Neutrophil (primary cell): ENCODE results near the gene NUDT16.

Source experiments
- H3K27ac ChIP-seq: fragments of 200-600 bp; sonication (generic); 2 replicates; pipeline ENCODE4 v1.5.1; 2016; ENCODE audit warnings: mild to moderate bottlenecking, moderate library complexity
- H3K27me3 ChIP-seq: fragments of 200-600 bp; sonication (generic); 2 replicates; pipeline ENCODE4 v1.6.0; 2016; ENCODE audit warnings: mild to moderate bottlenecking
- H3K36me3 ChIP-seq: fragments of 200-600 bp; sonication (generic); 2 replicates; pipeline ENCODE4 v1.5.1; 2017
- H3K4me1 ChIP-seq, 2 experiments: fragments of 200-600 bp in 1 of 2; sonication (generic) in 1 of 2; 1 replicate in 1 of 2; 2 replicates in 1 of 2; pipeline versions ENCODE4 v1.5.1 to v1.6.1; 2013 to 2016; ENCODE audit warnings: low read depth in 1 of 2, low read length in 1 of 2, mild to moderate bottlenecking in 1 of 2, moderate library complexity in 1 of 2; ENCODE audit not compliant: control insufficient read depth in 1 of 2, insufficient read depth in 1 of 2
- H3K4me3 ChIP-seq, 2 experiments: fragments of 200-600 bp in 1 of 2; sonication (generic) in 1 of 2; 1 replicate in 1 of 2; 2 replicates in 1 of 2; pipeline ENCODE4 v1.5.1; 2013 to 2016; ENCODE audit warnings: low read depth in 1 of 2, low read length in 1 of 2, mild to moderate bottlenecking in 1 of 2, moderate library complexity in 1 of 2
- H3K9me3 ChIP-seq: fragments of 200-600 bp; sonication (generic); 2 replicates; pipeline ENCODE4 v1.5.1; 2016
- CTCF ChIP-seq: fragments of 200-600 bp; sonication (generic); IDR thresholded peaks from 2 replicates; pipeline ENCODE4 v1.5.1; 2016; ENCODE audit warnings: antibody characterized with exemption

Gene NUDT16

GRCh38 chr3:131387796-131388489, 6.4 kb downstream of the NUDT16 start:
- peaks cover 8% of the 10 kb centered on the region for H3K36me3 ChIP-seq
- no peak for TF ChIP-seq CTCF
- H3K27me3 ChIP-seq: no peaks in the 10 kb centered on the region
- no peaks in the 10 kb centered on the region for H3K9me3 ChIP-seq
- H3K4me1 ChIP-seq: peaks cover 33 to 36% of the 10 kb centered on the region in 2 experiments
- peak overlapping the region; percentile 80 for H3K27ac ChIP-seq
- no peak overlapping the region for H3K4me3 ChIP-seq

GRCh38 chr3:131388490-131388799, 6.9 kb downstream of the NUDT16 start:
- peaks cover 33 to 36% of the 10 kb centered on the region in 2 experiments for H3K4me1 ChIP-seq
- no peak for TF ChIP-seq CTCF

GRCh38 chr3:131390331-131390730, 8.8 kb downstream of the NUDT16 start:
- H3K27me3 ChIP-seq: no peaks in the 10 kb centered on the region
- H3K4me1 ChIP-seq: peaks cover 33% of the 10 kb centered on the region in 2 experiments
- no peak overlapping the region for H3K27ac ChIP-seq

More at GRCh38 chr3:131388490-131388799, 6.9 kb downstream of the NUDT16 start:
- peaks cover 5% of the 10 kb centered on the region for H3K36me3 ChIP-seq
- H3K4me3 ChIP-seq: no peak overlapping the region
- H3K27ac ChIP-seq: peak overlapping the region; percentile 80
- no peaks in the 10 kb centered on the region for H3K27me3 ChIP-seq
- no peaks in the 10 kb centered on the region for H3K9me3 ChIP-seq

GRCh38 chr3:131393051-131393450, 11.5 kb downstream of the NUDT16 start:
- peaks cover 6% of the 10 kb centered on the region in 2 experiments for H3K4me1 ChIP-seq

More at GRCh38 chr3:131390331-131390730, 8.8 kb downstream of the NUDT16 start:
- TF ChIP-seq CTCF: no peak
- Histone ChIP-seq H3K9me3 (no peaks in the 10 kb centered on the region), H3K36me3 (no peaks in the 10 kb centered on the region), H3K4me3 (no peak overlapping the region)

GRCh38 chr3:131393868-131394267, 12.3 kb downstream of the NUDT16 start:
- Histone ChIP-seq H3K4me1 (no peaks in the 10 kb centered on the region), H3K9me3 (no peaks in the 10 kb centered on the region), H3K27ac (no peak overlapping the region), H3K36me3 (no peaks in the 10 kb centered on the region), H3K27me3 (no peaks in the 10 kb centered on the region), H3K4me3 (no peak overlapping the region)
- TF ChIP-seq CTCF: no peak

More at GRCh38 chr3:131393051-131393450, 11.5 kb downstream of the NUDT16 start:
- no peak overlapping the region for H3K27ac ChIP-seq
- H3K9me3 ChIP-seq: no peaks in the 10 kb centered on the region
- no peak overlapping the region for H3K4me3 ChIP-seq
- H3K27me3 ChIP-seq: no peaks in the 10 kb centered on the region
- H3K36me3 ChIP-seq: no peaks in the 10 kb centered on the region
- TF ChIP-seq CTCF: no peak
